ENCODE results near the gene NCKAP5. TPM values are rescaled to one million over a fixed set of nuclear protein-coding genes. Genes with fewer than 3 reads are reported as not detected.
"Not testable (repeated sequence)": the region's sequence is repeated elsewhere in the genome, so short reads cannot be mapped to it uniquely, and the experiment has no call there.

Gene NCKAP5
- total RNA-seq, 1 donor from 2014 or later: 0.20 TPM

- DNase-seq: no peak
- Mint-ChIP-seq H3K4me3 (ENCODE audit: unreplicated experiment) (no peak overlapping the region), H3K27me3 (ENCODE audit: unreplicated experiment) (peaks cover 3% of the 10 kb centered on the region), H3K4me1 (ENCODE audit: low read depth, unreplicated experiment) (peaks cover 16% of the 10 kb centered on the region), H3K27ac (ENCODE audit: unreplicated experiment) (no peak overlapping the region), H3K36me3 (ENCODE audit: unreplicated experiment) (peaks cover 6% of the 10 kb centered on the region), H3K9me3 (ENCODE audit: unreplicated experiment) (peaks cover 2% of the 10 kb centered on the region)
- TF ChIP-seq CTCF (IDR thresholded peaks at IDR 0.05; ENCODE audit: partially characterized antibody, unreplicated experiment): no peak
These were observed 753.6 kb downstream of the NCKAP5 start for GRCh38 chr2:132814651-132815050.

GRCh38 chr2:132813422-132813821 lies 754.8 kb downstream of the NCKAP5 start:
- DNase-seq: no peak
- Mint-ChIP-seq H3K36me3 (ENCODE audit: unreplicated experiment) (peaks cover 16% of the 10 kb centered on the region), H3K27ac (ENCODE audit: unreplicated experiment) (peak overlapping the region; percentile 71), H3K4me1 (ENCODE audit: low read depth, unreplicated experiment) (peaks cover 16% of the 10 kb centered on the region), H3K4me3 (ENCODE audit: unreplicated experiment) (no peak overlapping the region), H3K9me3 (ENCODE audit: unreplicated experiment) (peaks cover 5% of the 10 kb centered on the region), H3K27me3 (ENCODE audit: unreplicated experiment) (peaks cover 3% of the 10 kb centered on the region)
- no peak for TF ChIP-seq CTCF (IDR thresholded peaks at IDR 0.05; ENCODE audit: partially characterized antibody, unreplicated experiment)

DNA sequence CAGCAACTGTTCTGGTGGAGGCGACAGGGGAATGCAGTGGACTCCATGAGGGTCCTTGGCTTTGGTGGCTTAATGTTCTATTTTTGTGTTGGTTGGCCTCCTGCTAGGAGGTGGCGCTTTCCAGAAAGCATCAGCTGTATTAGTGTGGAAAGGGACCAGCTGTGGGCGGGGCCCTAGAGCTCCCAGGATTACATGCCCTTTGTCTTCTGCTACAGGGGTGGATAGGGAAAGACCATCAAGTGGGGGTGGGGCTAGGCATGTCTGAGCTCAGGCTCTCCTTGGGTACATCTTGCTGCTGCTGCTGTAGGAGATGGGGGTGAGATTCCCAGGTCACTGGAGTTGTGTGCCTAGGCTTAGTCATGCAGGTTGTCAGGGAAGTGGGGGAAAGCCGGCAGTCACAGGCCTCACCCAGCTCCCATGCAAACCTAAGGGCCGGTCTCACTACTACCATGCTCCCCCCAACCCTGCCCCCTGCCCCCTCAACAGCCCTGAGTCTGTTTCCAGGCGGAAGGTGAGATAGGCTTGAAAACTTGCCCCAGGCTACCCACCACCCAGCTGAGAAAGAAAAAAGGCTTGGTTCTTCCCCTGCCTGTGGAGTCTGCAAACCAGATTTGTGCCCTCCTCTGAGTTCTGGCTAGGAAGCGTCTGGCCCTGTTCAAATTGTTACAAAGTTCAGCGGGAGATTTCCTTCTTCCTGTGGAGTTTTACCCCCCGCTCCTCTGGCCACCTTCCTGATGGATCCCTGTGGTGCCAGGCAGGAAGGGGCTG lies 756.9 kb downstream of the NCKAP5 start:
- Mint-ChIP-seq H3K4me3 (ENCODE audit: unreplicated experiment) (no peak overlapping the region), H3K36me3 (ENCODE audit: unreplicated experiment) (peaks cover 27% of the 10 kb centered on the region), H3K27me3 (ENCODE audit: unreplicated experiment) (peaks cover 3% of the 10 kb centered on the region), H3K4me1 (ENCODE audit: low read depth, unreplicated experiment) (peaks cover 16% of the 10 kb centered on the region), H3K27ac (ENCODE audit: unreplicated experiment) (no peak overlapping the region), H3K9me3 (ENCODE audit: unreplicated experiment) (peaks cover 9% of the 10 kb centered on the region)
- TF ChIP-seq CTCF (IDR thresholded peaks at IDR 0.05; ENCODE audit: partially characterized antibody, unreplicated experiment): no peak
- no peak for DNase-seq

DNA sequence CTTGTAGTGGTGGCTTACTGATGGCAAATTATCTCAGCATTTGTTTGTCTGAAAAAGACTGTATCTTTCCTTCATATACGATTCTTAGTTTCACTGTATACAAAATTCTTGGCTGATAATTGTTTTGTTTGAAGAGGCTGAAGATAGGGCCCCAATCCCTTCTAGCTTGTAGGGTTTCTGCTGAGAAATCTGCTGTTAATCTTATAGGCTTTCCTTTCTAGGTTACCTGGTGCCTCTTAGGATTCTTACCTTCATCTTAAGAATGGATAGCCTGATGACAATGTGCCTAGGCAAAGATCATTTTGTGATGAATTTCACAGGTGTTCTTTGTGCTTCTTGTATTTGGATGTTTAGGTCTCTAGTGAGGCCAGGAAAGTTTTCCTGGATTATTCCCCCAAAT lies 758.3 kb downstream of the NCKAP5 start:
- not testable (repeated sequence) for H3K27ac Mint-ChIP-seq (ENCODE audit: unreplicated experiment); DNase-seq; H3K27me3 Mint-ChIP-seq (ENCODE audit: unreplicated experiment); H3K9me3 Mint-ChIP-seq (ENCODE audit: unreplicated experiment); H3K4me3 Mint-ChIP-seq (ENCODE audit: unreplicated experiment)
- Mint-ChIP-seq H3K36me3 (ENCODE audit: unreplicated experiment) (peaks cover 27% of the 10 kb centered on the region), H3K4me1 (ENCODE audit: low read depth, unreplicated experiment) (peaks cover 16% of the 10 kb centered on the region)

DNA sequence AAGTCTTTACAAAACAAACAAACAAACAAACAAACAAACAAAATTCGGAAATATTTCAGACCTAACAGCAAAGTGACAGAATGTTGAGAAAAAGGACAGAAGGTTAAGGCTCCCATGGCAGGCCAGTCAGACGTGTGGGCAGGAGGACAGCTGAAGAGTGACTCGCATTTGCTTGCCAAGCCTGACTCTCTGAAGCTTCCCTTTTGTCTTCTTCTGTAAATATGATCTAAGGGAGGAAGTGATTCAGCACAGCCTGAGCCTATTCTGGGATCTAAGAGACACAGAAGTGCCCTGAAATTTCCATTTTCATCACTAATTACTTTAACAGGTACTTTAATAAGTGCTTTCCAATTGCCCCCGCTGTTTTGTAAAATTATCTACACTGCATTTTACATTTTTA lies 764.2 kb downstream of the NCKAP5 start:
- no peak for DNase-seq
- Mint-ChIP-seq H3K4me3 (ENCODE audit: unreplicated experiment) (no peak overlapping the region), H3K9me3 (ENCODE audit: unreplicated experiment) (peaks cover 6% of the 10 kb centered on the region), H3K27ac (ENCODE audit: unreplicated experiment) (no peak overlapping the region), H3K36me3 (ENCODE audit: unreplicated experiment) (peaks cover 16% of the 10 kb centered on the region), H3K27me3 (ENCODE audit: unreplicated experiment) (peaks cover 1% of the 10 kb centered on the region), H3K4me1 (ENCODE audit: low read depth, unreplicated experiment) (peaks cover 2% of the 10 kb centered on the region)
- no peak for TF ChIP-seq CTCF (IDR thresholded peaks at IDR 0.05; ENCODE audit: partially characterized antibody, unreplicated experiment)
